Common myeloid progenitor, CD34-positive (primary cell): Measurements from ENCODE around the gene LRRC8A.
"Not testable (repeated sequence)": the region's sequence is repeated elsewhere in the genome, so short reads cannot be mapped to it uniquely, and the experiment has no call there.

Source experiments
- CTCF ChIA-PET: fragments of 350-600 bp; sonication (Branson Sonifier 250); formaldehyde crosslinking; loops from one replicate; lab custom pipeline; 2021; ENCODE audit warnings: antibody characterized with exemption; lab: Charles Lee
- POLR2A ChIA-PET: fragments of 350-600 bp; sonication (Branson Sonifier 250); formaldehyde crosslinking; loops from one replicate; lab custom pipeline; 2021; ENCODE audit warnings: antibody characterized with exemption; lab: Charles Lee
- DNase-seq, 3 donors: peaks; one replicate each; pipeline versions ENCODE4 v3.0.0 to v3.0.0-alpha.2; 2013
- H3K27ac ChIP-seq, 2 experiments: 1 replicate in 1 of 2; 2 replicates in 1 of 2; pipeline ENCODE4 v1.7.0; 2013; ENCODE audit warnings: inconsistent platforms in 2 of 2, low read length in 2 of 2, mild to moderate bottlenecking in 2 of 2, low read depth in 1 of 2, moderate library complexity in 1 of 2; ENCODE audit not compliant: severe bottlenecking in 2 of 2, insufficient read depth in 1 of 2, poor library complexity in 1 of 2
- H3K27me3 ChIP-seq, 5 experiments: replicated peaks in 2 of 5; 1 replicate in 3 of 5; 2 replicates in 2 of 5; pipeline versions ENCODE4 v1.6.1 to v1.7.0; 2013; ENCODE audit warnings: low read length in 4 of 5, mild to moderate bottlenecking in 2 of 5, moderate library complexity in 2 of 5, inconsistent platforms in 1 of 5; ENCODE audit not compliant: insufficient read depth in 5 of 5, control insufficient read depth in 4 of 5
- H3K36me3 ChIP-seq, 4 experiments: 1 replicate in 2 of 4; 2 replicates in 2 of 4; pipeline versions ENCODE4 v1.6.1 to v1.7.0; 2013; ENCODE audit warnings: low read length in 3 of 4, control low read depth in 1 of 4, mild to moderate bottlenecking in 1 of 4; ENCODE audit not compliant: control insufficient read depth in 4 of 4, insufficient read depth in 4 of 4
- H3K4me1 ChIP-seq, 4 experiments: 1 replicate in 3 of 4; 2 replicates in 1 of 4; pipeline versions ENCODE4 v1.6.1 to v1.7.1; 2013; ENCODE audit warnings: low read length in 3 of 4, mild to moderate bottlenecking in 3 of 4, control low read depth in 1 of 4, inconsistent platforms in 1 of 4, moderate library complexity in 1 of 4; ENCODE audit not compliant: control insufficient read depth in 4 of 4, insufficient read depth in 4 of 4; ENCODE audit errors: control extremely low read depth in 1 of 4
- H3K4me3 ChIP-seq, 7 experiments: 1 replicate in 4 of 7; 2 replicates in 3 of 7; pipeline versions ENCODE4 v1.5.1 to v1.7.0; 2013; ENCODE audit warnings: mild to moderate bottlenecking in 7 of 7, low read length in 6 of 7, moderate library complexity in 6 of 7, inconsistent platforms in 2 of 7, low read depth in 2 of 7, control low read depth in 1 of 7; ENCODE audit not compliant: insufficient read depth in 4 of 7, control insufficient read depth in 1 of 7; ENCODE audit errors: extremely low read depth in 1 of 7
- H3K9me3 ChIP-seq, 5 experiments: 1 replicate in 4 of 5; 2 replicates in 1 of 5; pipeline versions ENCODE4 v1.6.1 to v1.7.1; 2013; ENCODE audit warnings: low read length in 4 of 5, mild to moderate bottlenecking in 2 of 5, inconsistent platforms in 1 of 5, low read depth in 1 of 5, moderate library complexity in 1 of 5; ENCODE audit not compliant: control insufficient read depth in 4 of 5, insufficient read depth in 2 of 5; ENCODE audit errors: control extremely low read depth in 1 of 5
- WGBS: methylation state at CpG from one replicate; pipeline ENCODE4 v1.1.5; 2013; ENCODE audit not compliant: insufficient coverage; 5-methylcytosine and 5-hydroxymethylcytosine counted together

The LRRC8A gene

GRCh38 chr9:128841694-128842492, 40.0 kb upstream of the LRRC8A start:
- ChIA-PET CTCF (interaction anchor here (0.8 kb wide), 1 partner anchor 16 kb away, joined by 3 read pairs; no protein-coding TSS in a partner anchor), POLR2A (no interaction called here)
- H3K27ac ChIP-seq: no peak overlapping the region
- H3K4me1 ChIP-seq: no peaks in the 10 kb centered on the region
- peaks cover 0 to 13% (median 9%) of the 10 kb centered on the region in 4 experiments for H3K36me3 ChIP-seq
- H3K9me3 ChIP-seq: no peaks in the 10 kb centered on the region
- H3K4me3 ChIP-seq: no peak overlapping the region
- H3K27me3 ChIP-seq: no peaks in the 10 kb centered on the region
- no peak for DNase-seq
- 99% methylated on average over 8 of the region's 12 CpGs for WGBS

GRCh38 chr9:128843171-128843570, 38.8 kb upstream of the LRRC8A start:
- H3K27ac ChIP-seq, H3K4me3 ChIP-seq, H3K27me3 ChIP-seq, H3K4me1 ChIP-seq, POLR2A ChIA-PET, H3K9me3 ChIP-seq, DNase-seq: not testable (repeated sequence)
- CTCF ChIA-PET: interaction anchor here (0.6 to 1.5 kb wide), 2 partner anchors 15 to 82 kb away, joined by 3 read pairs; no protein-coding TSS in a partner anchor
- 86% methylated on average over 1 of the region's 7 CpGs for WGBS
- H3K36me3 ChIP-seq: peaks cover 0 to 13% (median 9%) of the 10 kb centered on the region in 4 experiments

DNA sequence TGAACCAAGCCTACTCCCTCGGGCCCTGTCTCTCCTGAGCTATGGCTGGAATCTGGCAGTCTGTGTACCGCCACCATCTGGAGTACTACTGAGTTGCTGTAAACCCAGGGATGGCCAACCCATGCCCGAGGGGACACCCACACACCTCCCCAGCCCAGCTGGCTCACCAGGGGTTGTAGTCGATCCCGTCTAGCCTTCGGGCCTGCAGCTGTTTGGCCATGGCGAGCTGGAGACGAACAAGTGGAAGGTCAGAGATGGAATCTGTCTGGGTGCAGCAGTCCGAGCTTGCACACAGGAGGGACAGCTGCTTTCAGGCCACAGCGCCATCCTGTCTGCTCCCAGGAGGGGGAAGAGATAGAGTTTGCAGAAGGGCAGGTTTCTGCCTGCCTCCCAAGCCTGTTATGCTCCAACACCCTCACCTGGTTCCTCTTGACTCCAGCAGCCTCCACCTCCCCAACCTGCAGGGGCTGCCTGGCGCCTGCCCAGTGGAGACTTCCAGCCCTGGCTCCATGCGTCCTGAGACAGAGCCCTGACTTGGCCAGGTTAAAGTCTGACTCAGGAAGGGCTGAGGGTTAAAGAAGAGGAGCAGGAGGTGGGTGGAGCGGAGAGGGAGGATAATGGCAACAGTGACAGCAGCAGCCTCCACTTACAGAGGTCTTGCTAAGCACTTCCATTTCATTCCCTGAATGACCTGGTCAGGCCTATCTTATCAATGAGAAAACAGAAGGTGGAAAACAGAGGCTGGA, 36.6 kb upstream of the LRRC8A start:
- ChIA-PET POLR2A (no interaction called here), CTCF (interaction anchor here (0.6 to 1.6 kb wide), 5 partner anchors 9 to 82 kb away, joined by 3 to 11 read pairs (median 3); no protein-coding TSS in a partner anchor)
- 93% methylated on average over 11 of the region's 13 CpGs for WGBS
- no peak overlapping the region for H3K27ac ChIP-seq
- H3K4me1 ChIP-seq: no peaks in the 10 kb centered on the region
- H3K4me3 ChIP-seq: no peak overlapping the region
- peaks cover 0 to 2% (median 0%) of the 10 kb centered on the region in 5 experiments for H3K9me3 ChIP-seq
- DNase-seq: no peak
- peaks cover 0 to 13% (median 6%) of the 10 kb centered on the region in 4 experiments for H3K36me3 ChIP-seq
- no peaks in the 10 kb centered on the region for H3K27me3 ChIP-seq

- peaks cover 0 to 9% (median 0%) of the 10 kb centered on the region in 5 experiments for H3K9me3 ChIP-seq
- no peak overlapping the region for H3K4me3 ChIP-seq
- H3K27me3 ChIP-seq: no peaks in the 10 kb centered on the region
- no peak for DNase-seq
- peaks cover 0 to 9% (median 6%) of the 10 kb centered on the region in 4 experiments for H3K36me3 ChIP-seq
- no peak overlapping the region for H3K27ac ChIP-seq
- no peaks in the 10 kb centered on the region for H3K4me1 ChIP-seq
- ChIA-PET CTCF (interaction anchor here (0.7 to 1.6 kb wide), 5 partner anchors 13 to 82 kb away, joined by 3 to 4 read pairs (median 4); no protein-coding TSS in a partner anchor), POLR2A (no interaction called here)
- 100% methylated on average over 3 of the region's 3 CpGs for WGBS
Measured at GRCh38 chr9:128846680-128847030, 35.3 kb upstream of the LRRC8A start.

- WGBS: 86% methylated on average over 1 of the region's 1 CpG
- POLR2A ChIA-PET: no interaction called here
- CTCF ChIA-PET: interaction anchor here (1.2 to 1.6 kb wide), 2 partner anchors 16 to 81 kb away, joined by 3 to 4 read pairs; no protein-coding TSS in a partner anchor
- DNase-seq: no peak
- Histone ChIP-seq H3K27ac (no peak overlapping the region), H3K4me3 (no peak overlapping the region), H3K9me3 (peaks cover 0 to 9% (median 0%) of the 10 kb centered on the region in 5 experiments), H3K36me3 (peaks cover 0 to 6% (median 0%) of the 10 kb centered on the region in 4 experiments), H3K4me1 (no peaks in the 10 kb centered on the region), H3K27me3 (no peaks in the 10 kb centered on the region)
Measured at GRCh38 chr9:128847803-128848202, 34.1 kb upstream of the LRRC8A start.

GRCh38 chr9:128851024-128851423, 30.9 kb upstream of the LRRC8A start:
- H3K27ac ChIP-seq, H3K36me3 ChIP-seq, DNase-seq, H3K27me3 ChIP-seq, H3K4me1 ChIP-seq, H3K9me3 ChIP-seq, POLR2A ChIA-PET, H3K4me3 ChIP-seq: not testable (repeated sequence)
- 83% methylated on average over 2 of the region's 10 CpGs for WGBS
- CTCF ChIA-PET: interaction anchor here (1.6 to 2.1 kb wide), 4 partner anchors 11 to 142 kb away, joined by 3 to 11 read pairs (median 4); no protein-coding TSS in a partner anchor
